Measurements from ENCODE around the gene FOXC1.

Gene FOXC1

GRCh38 chr6:1626481-1626880 lies 16.8 kb downstream of the FOXC1 start:
- no peak overlapping the region for H3K27ac ChIP-seq
- TF ChIP-seq ZFX (IDR thresholded peaks at IDR 0.05; ENCODE audit: borderline replicate concordance) (no peak), CTCF (IDR thresholded peaks at IDR 0.05) (no peak)

- no peak overlapping the region for H3K27ac ChIP-seq
- TF ChIP-seq CTCF (IDR thresholded peaks at IDR 0.05) (no peak), ZFX (IDR thresholded peaks at IDR 0.05; ENCODE audit: borderline replicate concordance) (no peak)
Observed at GRCh38 chr6:1627827-1628560, 18.3 kb downstream of the FOXC1 start.

- no peak overlapping the region for H3K27ac ChIP-seq
- TF ChIP-seq ZFX (IDR thresholded peaks at IDR 0.05; ENCODE audit: borderline replicate concordance) (no peak), CTCF (IDR thresholded peaks at IDR 0.05) (no peak)
Observed at GRCh38 chr6:1629316-1629715, 19.6 kb downstream of the FOXC1 start.

- TF ChIP-seq ZFX (IDR thresholded peaks at IDR 0.05; ENCODE audit: borderline replicate concordance) (no peak), CTCF (IDR thresholded peaks at IDR 0.05) (no peak)
- no peak overlapping the region for H3K27ac ChIP-seq
Observed at GRCh38 chr6:1630212-1630770, 20.6 kb downstream of the FOXC1 start.

- no peak overlapping the region for H3K27ac ChIP-seq
- TF ChIP-seq ZFX (IDR thresholded peaks at IDR 0.05; ENCODE audit: borderline replicate concordance) (no peak), CTCF (IDR thresholded peaks at IDR 0.05) (no peak)
Observed at GRCh38 chr6:1630771-1631217, 21.1 kb downstream of the FOXC1 start.

- TF ChIP-seq CTCF (IDR thresholded peaks at IDR 0.05) (no peak), ZFX (IDR thresholded peaks at IDR 0.05; ENCODE audit: borderline replicate concordance) (no peak)
- no peak overlapping the region for H3K27ac ChIP-seq
Observed at GRCh38 chr6:1631251-1631650, 21.5 kb downstream of the FOXC1 start.

- H3K27ac ChIP-seq = no peak overlapping the region
- TF ChIP-seq CTCF (IDR thresholded peaks at IDR 0.05) (no peak), ZFX (IDR thresholded peaks at IDR 0.05; ENCODE audit: borderline replicate concordance) (no peak)
Observed at GRCh38 chr6:1633366-1634021, 23.8 kb downstream of the FOXC1 start.
